Measurements from ENCODE around the gene CCDC110. TPM values are rescaled to one million over a fixed set of nuclear protein-coding genes. Genes with fewer than 3 reads are reported as not detected.

Gene CCDC110
- total RNA-seq, 1 experiment from 2014 or later, result not detected

GRCh38 chr4:185463541-185463940 is 8.0 kb downstream of the CCDC110 start:
- Mint-ChIP-seq H3K27ac (ENCODE audit: unreplicated experiment) (no peak overlapping the region), H3K9me3 (ENCODE audit: low read depth, unreplicated experiment) (no peaks in the 10 kb centered on the region), H3K27me3 (ENCODE audit: unreplicated experiment) (peaks cover 29% of the 10 kb centered on the region), H3K4me3 (ENCODE audit: low read depth, unreplicated experiment) (no peak overlapping the region), H3K4me1 (ENCODE audit: low read depth, unreplicated experiment) (no peaks in the 10 kb centered on the region), H3K36me3 (ENCODE audit: insufficient read depth, unreplicated experiment) (no peaks in the 10 kb centered on the region)
- CTCF ChIA-PET, result no interaction called here
- BruUV-seq (replicated peaks), result no TSS peak
- no peak for DNase-seq
- intact Hi-C loops (cut with micrococcal nuclease; ENCODE audit: unreplicated experiment), result no loop called here
- TF ChIP-seq CTCF (IDR thresholded peaks at IDR 0.05; ENCODE audit: unreplicated experiment), result no peak

GRCh38 chr4:185461565-185461964 is 10.0 kb downstream of the CCDC110 start:
- BruUV-seq (replicated peaks), result no TSS peak
- CTCF ChIA-PET, result no interaction called here
- intact Hi-C loops (cut with micrococcal nuclease; ENCODE audit: unreplicated experiment), result no loop called here
- H3K9me3 Mint-ChIP-seq (ENCODE audit: low read depth, unreplicated experiment), result no peaks in the 10 kb centered on the region
- H3K27ac Mint-ChIP-seq (ENCODE audit: unreplicated experiment), result no peak overlapping the region
- no peak overlapping the region for H3K4me3 Mint-ChIP-seq (ENCODE audit: low read depth, unreplicated experiment)
- no peak for DNase-seq
- H3K27me3 Mint-ChIP-seq (ENCODE audit: unreplicated experiment), result peaks cover 10% of the 10 kb centered on the region
- no peaks in the 10 kb centered on the region for H3K4me1 Mint-ChIP-seq (ENCODE audit: low read depth, unreplicated experiment)
- no peaks in the 10 kb centered on the region for H3K36me3 Mint-ChIP-seq (ENCODE audit: insufficient read depth, unreplicated experiment)
- no peak for TF ChIP-seq CTCF (IDR thresholded peaks at IDR 0.05; ENCODE audit: unreplicated experiment)

- Mint-ChIP-seq H3K4me3 (ENCODE audit: low read depth, unreplicated experiment) (no peak overlapping the region), H3K9me3 (ENCODE audit: low read depth, unreplicated experiment) (no peaks in the 10 kb centered on the region), H3K36me3 (ENCODE audit: insufficient read depth, unreplicated experiment) (no peaks in the 10 kb centered on the region), H3K4me1 (ENCODE audit: low read depth, unreplicated experiment) (no peaks in the 10 kb centered on the region), H3K27me3 (ENCODE audit: unreplicated experiment) (no peaks in the 10 kb centered on the region), H3K27ac (ENCODE audit: unreplicated experiment) (no peak overlapping the region)
- intact Hi-C loops (cut with micrococcal nuclease; ENCODE audit: unreplicated experiment), result no loop called here
- no peak for TF ChIP-seq CTCF (IDR thresholded peaks at IDR 0.05; ENCODE audit: unreplicated experiment)
- CTCF ChIA-PET, result no interaction called here
- no peak for DNase-seq
- BruUV-seq (replicated peaks), result no TSS peak
Measured at GRCh38 chr4:185457136-185457535, 14.4 kb downstream of the CCDC110 start.

- DNase-seq, result no peak
- Mint-ChIP-seq H3K9me3 (ENCODE audit: low read depth, unreplicated experiment) (no peaks in the 10 kb centered on the region), H3K27me3 (ENCODE audit: unreplicated experiment) (no peaks in the 10 kb centered on the region), H3K4me3 (ENCODE audit: low read depth, unreplicated experiment) (no peak overlapping the region), H3K4me1 (ENCODE audit: low read depth, unreplicated experiment) (no peaks in the 10 kb centered on the region), H3K27ac (ENCODE audit: unreplicated experiment) (no peak overlapping the region), H3K36me3 (ENCODE audit: insufficient read depth, unreplicated experiment) (no peaks in the 10 kb centered on the region)
- intact Hi-C loops (cut with micrococcal nuclease; ENCODE audit: unreplicated experiment), result no loop called here
- CTCF ChIA-PET, result no interaction called here
- no TSS peak for BruUV-seq (replicated peaks)
- TF ChIP-seq CTCF (IDR thresholded peaks at IDR 0.05; ENCODE audit: unreplicated experiment), result no peak
Measured at GRCh38 chr4:185456131-185456530, 15.4 kb downstream of the CCDC110 start.

- Mint-ChIP-seq H3K9me3 (ENCODE audit: low read depth, unreplicated experiment) (no peaks in the 10 kb centered on the region), H3K27me3 (ENCODE audit: unreplicated experiment) (no peaks in the 10 kb centered on the region), H3K36me3 (ENCODE audit: insufficient read depth, unreplicated experiment) (no peaks in the 10 kb centered on the region), H3K4me3 (ENCODE audit: low read depth, unreplicated experiment) (no peak overlapping the region), H3K4me1 (ENCODE audit: low read depth, unreplicated experiment) (no peaks in the 10 kb centered on the region), H3K27ac (ENCODE audit: unreplicated experiment) (no peak overlapping the region)
- no peak for TF ChIP-seq CTCF (IDR thresholded peaks at IDR 0.05; ENCODE audit: unreplicated experiment)
- no peak for DNase-seq
- no TSS peak for BruUV-seq (replicated peaks)
- intact Hi-C loops (cut with micrococcal nuclease; ENCODE audit: unreplicated experiment), result no loop called here
- CTCF ChIA-PET, result no interaction called here
Measured at GRCh38 chr4:185445209-185445608, 26.3 kb downstream of the CCDC110 start.

Data from Calu3 (cell line).